ENCODE data around the gene SLC15A2.

Gene SLC15A2

DNA sequence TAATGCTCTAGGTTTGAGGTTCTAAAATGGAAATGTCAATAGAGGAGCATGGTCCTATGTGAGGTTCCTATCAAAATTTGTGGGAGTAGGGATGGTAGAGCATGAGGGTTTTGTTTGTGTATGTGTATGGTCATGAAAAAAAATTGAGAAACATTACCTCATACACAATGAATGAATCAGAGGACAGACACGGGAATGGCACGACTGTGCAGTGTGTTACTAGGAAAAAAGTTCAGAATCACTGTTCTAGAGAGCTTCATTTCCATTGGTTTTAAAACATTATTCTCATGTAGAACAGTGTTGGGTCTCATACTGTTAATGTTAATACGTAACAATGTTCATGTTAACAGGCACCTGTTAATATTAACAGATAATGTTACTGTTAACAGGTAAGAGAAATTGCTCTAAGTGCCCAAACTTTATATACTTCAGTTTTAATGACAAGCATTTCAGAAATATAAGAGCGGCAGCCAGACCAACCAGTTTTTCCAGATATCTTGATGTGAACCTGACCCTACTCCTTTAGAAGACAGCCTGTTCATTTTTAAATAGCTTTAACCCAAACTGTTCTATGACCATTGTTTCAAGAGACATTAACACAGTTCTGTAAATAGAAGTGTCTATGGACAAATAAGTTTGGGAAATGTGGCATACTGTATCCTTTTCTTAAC is 48.0 kb downstream of the SLC15A2 start:
- no peak for TF ChIP-seq JUND (IDR thresholded peaks at IDR 0.05; ENCODE audit: low read depth)
- in situ Hi-C loops (cut with HindIII; ENCODE audit: low pct_unique_long_range_greater_than_20kb, low sequenced_read_pairs): no loop called here
- DNase-seq (ENCODE audit: low read depth in 1 of 2, low spot score in 1 of 2): peak; percentile 14 to 61

- TF ChIP-seq JUND (IDR thresholded peaks at IDR 0.05; ENCODE audit: low read depth): no peak
- in situ Hi-C loops (cut with HindIII; ENCODE audit: low pct_unique_long_range_greater_than_20kb, low sequenced_read_pairs): no loop called here
- DNase-seq (ENCODE audit: low read depth in 1 of 2, low spot score in 1 of 2): peak in 1 of 2 experiments; percentile 32
These were observed 49.2 kb downstream of the SLC15A2 start for GRCh38 chr3:121943431-121943830.

DNA sequence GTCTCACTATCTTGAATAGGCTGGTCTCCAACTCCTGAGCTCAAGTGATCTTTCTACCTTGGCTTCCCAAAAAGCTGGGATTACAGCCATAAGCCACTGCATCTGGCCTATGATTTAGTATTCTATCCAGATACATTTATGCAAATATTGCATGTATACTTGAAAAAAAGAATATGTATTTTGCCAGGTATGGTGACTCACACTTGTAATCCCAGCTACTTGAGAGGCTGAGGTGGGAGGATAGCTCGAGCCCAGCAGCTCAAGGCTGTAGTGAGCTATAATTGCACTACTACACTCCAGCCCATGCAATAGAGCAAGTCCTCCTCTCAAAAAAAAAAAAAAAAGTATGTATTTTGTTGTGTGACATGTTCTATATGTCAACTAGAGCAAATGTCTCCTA is 54.4 kb downstream of the SLC15A2 start:
- no peak for DNase-seq (ENCODE audit: low read depth in 1 of 2, low spot score in 1 of 2)
- in situ Hi-C loops (cut with HindIII; ENCODE audit: low pct_unique_long_range_greater_than_20kb, low sequenced_read_pairs): no loop called here
- no peak for TF ChIP-seq JUND (IDR thresholded peaks at IDR 0.05; ENCODE audit: low read depth)

GRCh38 chr3:121951291-121951919 is 57.2 kb downstream of the SLC15A2 start:
- DNase-seq (ENCODE audit: low read depth in 1 of 2, low spot score in 1 of 2): no peak
- in situ Hi-C loops (cut with HindIII; ENCODE audit: low pct_unique_long_range_greater_than_20kb, low sequenced_read_pairs): no loop called here
- TF ChIP-seq JUND (IDR thresholded peaks at IDR 0.05; ENCODE audit: low read depth): no peak

GRCh38 chr3:121956363-121956762 is 62.2 kb downstream of the SLC15A2 start:
- in situ Hi-C loops (cut with HindIII; ENCODE audit: low pct_unique_long_range_greater_than_20kb, low sequenced_read_pairs): no loop called here
- no peak for DNase-seq (ENCODE audit: low read depth in 1 of 2, low spot score in 1 of 2)
- TF ChIP-seq JUND (IDR thresholded peaks at IDR 0.05; ENCODE audit: low read depth): no peak

DNA sequence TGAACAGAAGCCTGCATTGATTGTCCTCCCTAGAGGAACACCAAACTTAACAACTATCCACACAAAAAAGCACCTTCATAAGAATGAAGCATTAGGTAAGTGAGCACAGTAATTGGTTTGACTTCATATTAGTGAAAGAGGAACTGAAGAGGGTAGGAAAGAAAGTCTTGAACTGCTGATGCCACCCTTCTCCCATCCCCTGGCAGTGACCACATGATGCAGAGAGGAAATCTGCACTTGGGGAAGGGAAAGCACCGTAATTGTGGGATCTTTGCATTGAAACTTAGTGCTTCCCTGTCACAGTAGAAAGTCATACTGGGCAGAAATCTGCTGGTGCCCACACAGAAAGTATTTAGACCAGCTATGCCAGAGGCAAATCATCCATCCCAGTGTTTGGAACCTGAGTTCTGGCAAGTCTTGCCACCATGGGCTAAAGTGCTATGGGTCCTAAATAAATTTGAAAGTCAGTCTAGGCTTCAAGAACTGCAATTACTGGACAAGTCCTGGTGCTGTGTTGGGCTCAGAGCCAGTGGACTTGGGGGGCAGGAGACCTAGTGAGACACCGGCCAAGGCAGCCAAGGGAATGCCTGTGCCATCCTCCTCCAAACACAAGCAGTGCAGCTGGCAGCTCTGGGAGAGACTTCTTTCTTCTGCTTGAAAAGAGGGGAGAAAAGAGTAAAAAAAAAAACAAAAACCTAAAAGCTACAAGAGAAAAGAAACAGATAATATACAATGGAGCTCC is 63.6 kb downstream of the SLC15A2 start:
- in situ Hi-C loops (cut with HindIII; ENCODE audit: low pct_unique_long_range_greater_than_20kb, low sequenced_read_pairs): no loop called here
- no peak for DNase-seq (ENCODE audit: low read depth in 1 of 2, low spot score in 1 of 2)
- no peak for TF ChIP-seq JUND (IDR thresholded peaks at IDR 0.05; ENCODE audit: low read depth)

GRCh38 chr3:121958801-121959200 is 64.6 kb downstream of the SLC15A2 start:
- no peak for DNase-seq (ENCODE audit: low read depth in 1 of 2, low spot score in 1 of 2)
- no peak for TF ChIP-seq JUND (IDR thresholded peaks at IDR 0.05; ENCODE audit: low read depth)
- in situ Hi-C loops (cut with HindIII; ENCODE audit: low pct_unique_long_range_greater_than_20kb, low sequenced_read_pairs): no loop called here

DNA sequence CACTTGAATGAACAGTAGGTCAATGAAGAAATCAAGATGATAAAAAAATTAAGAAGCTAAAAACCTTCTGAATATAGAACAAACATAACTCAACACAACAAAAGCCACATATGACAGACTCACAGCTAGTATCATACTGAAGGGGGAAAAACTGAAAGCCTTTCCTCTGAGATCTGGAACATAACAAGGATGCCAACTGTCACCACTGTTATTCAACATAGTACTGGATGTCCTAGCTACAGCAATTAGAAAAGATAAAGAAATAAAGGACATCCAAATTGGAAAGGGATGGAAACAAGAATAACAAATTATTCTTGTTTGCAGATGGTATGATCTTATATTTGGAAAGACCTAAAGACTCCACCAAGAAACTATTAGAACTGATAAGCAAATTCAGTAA is 67.1 kb downstream of the SLC15A2 start:
- in situ Hi-C loops (cut with HindIII; ENCODE audit: low pct_unique_long_range_greater_than_20kb, low sequenced_read_pairs): no loop called here
- no peak for DNase-seq (ENCODE audit: low read depth in 1 of 2, low spot score in 1 of 2)
- TF ChIP-seq JUND (IDR thresholded peaks at IDR 0.05; ENCODE audit: low read depth): no peak

GRCh38 chr3:121962443-121962842 is 68.2 kb downstream of the SLC15A2 start:
- in situ Hi-C loops (cut with HindIII; ENCODE audit: low pct_unique_long_range_greater_than_20kb, low sequenced_read_pairs): no loop called here
- TF ChIP-seq JUND (IDR thresholded peaks at IDR 0.05; ENCODE audit: low read depth): no peak
- DNase-seq (ENCODE audit: low read depth in 1 of 2, low spot score in 1 of 2): no peak

DNA sequence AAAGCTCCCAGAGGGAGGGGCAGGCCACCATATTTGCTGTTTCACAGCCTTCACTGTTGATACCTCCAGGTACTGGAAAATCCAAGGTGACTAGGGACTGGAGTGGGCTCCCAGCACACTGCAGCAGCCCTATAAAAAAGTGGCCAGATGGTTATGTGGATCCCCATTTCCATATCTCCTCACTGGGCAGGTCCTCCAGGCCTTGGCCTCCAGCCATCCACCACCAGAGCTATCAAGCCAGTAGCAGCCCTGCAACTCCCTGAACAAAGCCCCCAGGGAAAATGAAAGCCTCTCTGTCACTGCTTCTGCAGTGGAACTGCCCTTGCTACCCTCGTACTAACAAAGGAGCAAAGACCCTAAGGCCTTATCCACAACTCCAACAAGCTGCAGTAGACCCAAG is 69.4 kb downstream of the SLC15A2 start:
- TF ChIP-seq JUND (IDR thresholded peaks at IDR 0.05; ENCODE audit: low read depth): no peak
- DNase-seq (ENCODE audit: low read depth in 1 of 2, low spot score in 1 of 2): no peak
- in situ Hi-C loops (cut with HindIII; ENCODE audit: low pct_unique_long_range_greater_than_20kb, low sequenced_read_pairs): no loop called here

GRCh38 chr3:121969631-121970030 is 75.4 kb downstream of the SLC15A2 start:
- in situ Hi-C loops (cut with HindIII; ENCODE audit: low pct_unique_long_range_greater_than_20kb, low sequenced_read_pairs): no loop called here
- no peak for TF ChIP-seq JUND (IDR thresholded peaks at IDR 0.05; ENCODE audit: low read depth)
- no peak for DNase-seq (ENCODE audit: low read depth in 1 of 2, low spot score in 1 of 2)

- TF ChIP-seq JUND (IDR thresholded peaks at IDR 0.05; ENCODE audit: low read depth): peak; percentile 39; the same call in 1 of the 2 replicates
- DNase-seq (ENCODE audit: low read depth in 1 of 2, low spot score in 1 of 2): peak in 1 of 2 experiments; percentile 18
- in situ Hi-C loops (cut with HindIII; ENCODE audit: low pct_unique_long_range_greater_than_20kb, low sequenced_read_pairs): no loop called here
These were observed 75.8 kb downstream of the SLC15A2 start for GRCh38 chr3:121970047-121970446.

DNA sequence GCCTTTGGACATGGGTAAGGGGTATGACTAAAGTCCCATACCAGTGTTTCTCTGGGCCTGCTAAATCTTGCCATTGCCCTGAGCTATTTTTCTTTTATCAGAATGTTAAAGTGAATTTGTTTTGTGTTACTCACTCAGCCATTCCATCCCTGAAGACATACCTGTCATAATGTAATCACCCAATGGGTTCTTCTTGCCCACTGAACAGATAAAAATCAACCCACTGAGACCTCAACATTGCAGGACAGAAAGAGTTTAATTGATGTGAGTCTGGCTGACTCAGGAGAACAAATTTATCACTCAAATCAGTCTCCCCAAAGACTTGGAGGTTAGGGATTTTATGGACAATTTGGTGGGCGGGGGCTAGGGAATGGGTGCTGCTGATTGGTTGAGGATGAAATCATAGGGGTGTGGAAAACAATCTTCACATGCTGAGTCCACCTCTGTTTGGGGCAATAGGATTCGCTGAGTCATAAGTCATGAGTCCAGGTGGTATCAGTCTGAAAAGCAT is 80.5 kb downstream of the SLC15A2 start:
- TF ChIP-seq JUND (IDR thresholded peaks at IDR 0.05; ENCODE audit: low read depth): no peak
- DNase-seq (ENCODE audit: low read depth in 1 of 2, low spot score in 1 of 2): peak in 1 of 2 experiments; percentile 20
- in situ Hi-C loops (cut with HindIII; ENCODE audit: low pct_unique_long_range_greater_than_20kb, low sequenced_read_pairs): no loop called here
